HEK293 (cell line): ENCODE results near the gene VSIG8.

Experiments used
- REST ChIP-seq: fragments of 450-650 bp; formaldehyde crosslinking; IDR thresholded peaks from 2 replicates; pipeline ENCODE4 v1.5.1; 2016; ENCODE audit warnings: missing biosample characterization, missing genetic modification characterization
- ZBTB8A ChIP-seq: fragments of 450-650 bp; formaldehyde crosslinking; IDR thresholded peaks from 2 replicates; pipeline ENCODE4 v1.5.1; 2016; ENCODE audit warnings: missing biosample characterization, missing genetic modification characterization
- ZNF426 ChIP-seq: fragments of 450-650 bp; formaldehyde crosslinking; IDR thresholded peaks from 2 replicates; pipeline ENCODE4 v1.5.1; 2017; ENCODE audit warnings: missing biosample characterization, missing genetic modification characterization, mild to moderate bottlenecking, inconsistent platforms, moderate library complexity
- TF ChIP-seq, protein P1 (sequence below): fragments of 450-650 bp; formaldehyde crosslinking; IDR thresholded peaks from 2 replicates; pipeline ENCODE4 v1.5.1; 2016; ENCODE audit warnings: missing biosample characterization, missing genetic modification characterization
- TF ChIP-seq, protein P2 (sequence below): sonication (generic); formaldehyde crosslinking; IDR thresholded peaks from 2 replicates; pipeline ENCODE4 v1.8.1; 2022; ENCODE audit warnings: mild to moderate bottlenecking, moderate library complexity, missing genetic modification reagents

- TF ChIP-seq REST (tag by site-specific recombination) (no peak), ZBTB8A (tag by site-specific recombination) (no peak), ZNF426 (tag by site-specific recombination) (no peak)
- TF ChIP-seq, protein P1, sequence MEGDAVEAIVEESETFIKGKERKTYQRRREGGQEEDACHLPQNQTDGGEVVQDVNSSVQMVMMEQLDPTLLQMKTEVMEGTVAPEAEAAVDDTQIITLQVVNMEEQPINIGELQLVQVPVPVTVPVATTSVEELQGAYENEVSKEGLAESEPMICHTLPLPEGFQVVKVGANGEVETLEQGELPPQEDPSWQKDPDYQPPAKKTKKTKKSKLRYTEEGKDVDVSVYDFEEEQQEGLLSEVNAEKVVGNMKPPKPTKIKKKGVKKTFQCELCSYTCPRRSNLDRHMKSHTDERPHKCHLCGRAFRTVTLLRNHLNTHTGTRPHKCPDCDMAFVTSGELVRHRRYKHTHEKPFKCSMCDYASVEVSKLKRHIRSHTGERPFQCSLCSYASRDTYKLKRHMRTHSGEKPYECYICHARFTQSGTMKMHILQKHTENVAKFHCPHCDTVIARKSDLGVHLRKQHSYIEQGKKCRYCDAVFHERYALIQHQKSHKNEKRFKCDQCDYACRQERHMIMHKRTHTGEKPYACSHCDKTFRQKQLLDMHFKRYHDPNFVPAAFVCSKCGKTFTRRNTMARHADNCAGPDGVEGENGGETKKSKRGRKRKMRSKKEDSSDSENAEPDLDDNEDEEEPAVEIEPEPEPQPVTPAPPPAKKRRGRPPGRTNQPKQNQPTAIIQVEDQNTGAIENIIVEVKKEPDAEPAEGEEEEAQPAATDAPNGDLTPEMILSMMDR = no peak
- TF ChIP-seq, protein P2, sequence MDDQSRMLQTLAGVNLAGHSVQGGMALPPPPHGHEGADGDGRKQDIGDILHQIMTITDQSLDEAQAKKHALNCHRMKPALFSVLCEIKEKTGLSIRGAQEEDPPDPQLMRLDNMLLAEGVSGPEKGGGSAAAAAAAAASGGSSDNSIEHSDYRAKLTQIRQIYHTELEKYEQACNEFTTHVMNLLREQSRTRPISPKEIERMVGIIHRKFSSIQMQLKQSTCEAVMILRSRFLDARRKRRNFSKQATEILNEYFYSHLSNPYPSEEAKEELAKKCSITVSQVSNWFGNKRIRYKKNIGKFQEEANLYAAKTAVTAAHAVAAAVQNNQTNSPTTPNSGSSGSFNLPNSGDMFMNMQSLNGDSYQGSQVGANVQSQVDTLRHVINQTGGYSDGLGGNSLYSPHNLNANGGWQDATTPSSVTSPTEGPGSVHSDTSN (CRISPR knock-in tag) = no peak
These were observed 30.1 kb downstream of the VSIG8 start for GRCh38 chr1:159832309-159832708.
